SW 1271 (cell line): ENCODE results near the gene ZRANB3.
"Not testable (repeated sequence)": the region's sequence is repeated elsewhere in the genome, so short reads cannot be mapped to it uniquely, and the experiment has no call there.

ENCODE experiments used
- DNase-seq, 2 experiments: peaks; one replicate each; lab custom pipeline; 2025; lab: John Stamatoyannopoulos, UW

ZRANB3 gene

GRCh38 chr2:135124924-135125886, 405.8 kb downstream of the ZRANB3 start:
- no peak for DNase-seq

- DNase-seq: not testable (repeated sequence)
These were observed 409.4 kb downstream of the ZRANB3 start for GRCh38 chr2:135121658-135122039.

GRCh38 chr2:135121016-135121657, 409.9 kb downstream of the ZRANB3 start:
- DNase-seq: no peak

- no peak for DNase-seq
These were observed 411.4 kb downstream of the ZRANB3 start for GRCh38 chr2:135119582-135119981.

GRCh38 chr2:135113322-135113721, 417.7 kb downstream of the ZRANB3 start:
- no peak for DNase-seq

- DNase-seq: not testable (repeated sequence)
These were observed 425.3 kb downstream of the ZRANB3 start for GRCh38 chr2:135105513-135106316.

- DNase-seq: no peak
These were observed 427.2 kb downstream of the ZRANB3 start for GRCh38 chr2:135103843-135104242.

GRCh38 chr2:135099802-135100483, 431.1 kb downstream of the ZRANB3 start:
- no peak for DNase-seq

GRCh38 chr2:135097532-135098231, 433.3 kb downstream of the ZRANB3 start:
- no peak for DNase-seq

- no peak for DNase-seq
These were observed 434.2 kb downstream of the ZRANB3 start for GRCh38 chr2:135096665-135097446.

- no peak for DNase-seq
These were observed 435.4 kb downstream of the ZRANB3 start for GRCh38 chr2:135095591-135095990.

- DNase-seq: no peak
These were observed 436.5 kb downstream of the ZRANB3 start for GRCh38 chr2:135094508-135094907.

GRCh38 chr2:135093670-135094330, 437.2 kb downstream of the ZRANB3 start:
- DNase-seq: no peak

- DNase-seq: no peak
These were observed 437.8 kb downstream of the ZRANB3 start for GRCh38 chr2:135093193-135093592.

GRCh38 chr2:135091681-135092080, 439.3 kb downstream of the ZRANB3 start:
- no peak for DNase-seq

- DNase-seq: not testable (repeated sequence)
These were observed 441.4 kb downstream of the ZRANB3 start for GRCh38 chr2:135089597-135089996.
